Measurements from ENCODE around the gene PLCL2.

PLCL2 gene

GRCh38 chr3:17006132-17006852 lies 121.5 kb downstream of the PLCL2 start:
- TF ChIP-seq MYC (IDR thresholded peaks at IDR 0.05; ENCODE audit: low read depth, low read length) (no peak), CTCF (IDR thresholded peaks at IDR 0.05; ENCODE audit: low read depth, low read length) (no peak), POLR2A (IDR thresholded peaks at IDR 0.05; ENCODE audit: extremely low read depth, insufficient read length) (no peak), MAX (IDR thresholded peaks at IDR 0.05; ENCODE audit: low read depth, low read length) (no peak)
- DNase-seq (ENCODE audit: low read depth), result no peak
- no peak overlapping the region for H3K4me3 ChIP-seq (ENCODE audit: low read depth, low read length)

GRCh38 chr3:17007284-17007683 lies 122.5 kb downstream of the PLCL2 start:
- DNase-seq (ENCODE audit: low read depth), result no peak
- TF ChIP-seq MYC (IDR thresholded peaks at IDR 0.05; ENCODE audit: low read depth, low read length) (no peak), POLR2A (IDR thresholded peaks at IDR 0.05; ENCODE audit: extremely low read depth, insufficient read length) (no peak), MAX (IDR thresholded peaks at IDR 0.05; ENCODE audit: low read depth, low read length) (no peak), CTCF (IDR thresholded peaks at IDR 0.05; ENCODE audit: low read depth, low read length) (no peak)
- H3K4me3 ChIP-seq (ENCODE audit: low read depth, low read length), result no peak overlapping the region

GRCh38 chr3:17009826-17010225 lies 125.1 kb downstream of the PLCL2 start:
- no peak overlapping the region for H3K4me3 ChIP-seq (ENCODE audit: low read depth, low read length)
- TF ChIP-seq POLR2A (IDR thresholded peaks at IDR 0.05; ENCODE audit: extremely low read depth, insufficient read length) (no peak), MAX (IDR thresholded peaks at IDR 0.05; ENCODE audit: low read depth, low read length) (no peak), MYC (IDR thresholded peaks at IDR 0.05; ENCODE audit: low read depth, low read length) (no peak), CTCF (IDR thresholded peaks at IDR 0.05; ENCODE audit: low read depth, low read length) (no peak)
- DNase-seq (ENCODE audit: low read depth), result no peak

GRCh38 chr3:17011728-17012338 lies 127.1 kb downstream of the PLCL2 start:
- no peak overlapping the region for H3K4me3 ChIP-seq (ENCODE audit: low read depth, low read length)
- TF ChIP-seq CTCF (IDR thresholded peaks at IDR 0.05; ENCODE audit: low read depth, low read length) (no peak), MYC (IDR thresholded peaks at IDR 0.05; ENCODE audit: low read depth, low read length) (no peak), MAX (IDR thresholded peaks at IDR 0.05; ENCODE audit: low read depth, low read length) (no peak), POLR2A (IDR thresholded peaks at IDR 0.05; ENCODE audit: extremely low read depth, insufficient read length) (no peak)
- DNase-seq (ENCODE audit: low read depth), result no peak

- TF ChIP-seq MYC (IDR thresholded peaks at IDR 0.05; ENCODE audit: low read depth, low read length) (no peak), CTCF (IDR thresholded peaks at IDR 0.05; ENCODE audit: low read depth, low read length) (no peak), MAX (IDR thresholded peaks at IDR 0.05; ENCODE audit: low read depth, low read length) (no peak), POLR2A (IDR thresholded peaks at IDR 0.05; ENCODE audit: extremely low read depth, insufficient read length) (no peak)
- no peak for DNase-seq (ENCODE audit: low read depth)
- H3K4me3 ChIP-seq (ENCODE audit: low read depth, low read length), result no peak overlapping the region
Observed at GRCh38 chr3:17013050-17013449, 128.3 kb downstream of the PLCL2 start.

Measured in NB4 (cell line).